ENCODE data around the gene PHF5A. TPM values are rescaled to one million over a fixed set of nuclear protein-coding genes. Genes with fewer than 3 reads are reported as not detected.

PHF5A gene
- total RNA-seq, 1 donor from 2014 or later: 25.5 TPM

GRCh38 chr22:41491374-41492100, 23.0 kb upstream of the PHF5A start:
- ATAC-seq (peak; percentile 15), DNase-seq (ENCODE audit: missing footprints) (no peak)
- intact Hi-C loops (cut with DNase I): no loop called here

GRCh38 chr22:41488596-41489385, 20.3 kb upstream of the PHF5A start:
- ATAC-seq (no peak), DNase-seq (ENCODE audit: missing footprints) (no peak)
- intact Hi-C loops (cut with DNase I): no loop called here

- no peak for DNase-seq (ENCODE audit: missing footprints)
- intact Hi-C loops (cut with DNase I): no loop called here
- ATAC-seq: no peak
Measured at GRCh38 chr22:41488076-41488475, 19.6 kb upstream of the PHF5A start.

- ATAC-seq (no peak), DNase-seq (ENCODE audit: missing footprints) (no peak)
- intact Hi-C loops (cut with DNase I): no loop called here
Measured at GRCh38 chr22:41487037-41487935, 18.8 kb upstream of the PHF5A start.

- intact Hi-C loops (cut with DNase I): no loop called here
- DNase-seq (ENCODE audit: missing footprints) (no peak), ATAC-seq (no peak)
Measured at GRCh38 chr22:41485033-41485432, 16.5 kb upstream of the PHF5A start.

- ATAC-seq: no peak
- intact Hi-C loops (cut with DNase I): no loop called here
- no peak for DNase-seq (ENCODE audit: missing footprints)
Measured at GRCh38 chr22:41482319-41482935, 13.9 kb upstream of the PHF5A start.

- DNase-seq (ENCODE audit: missing footprints) (no peak), ATAC-seq (no peak)
- intact Hi-C loops (cut with DNase I): no loop called here
Measured at GRCh38 chr22:41481925-41482318, 13.4 kb upstream of the PHF5A start.

GRCh38 chr22:41481131-41481830, 12.8 kb upstream of the PHF5A start:
- intact Hi-C loops (cut with DNase I): no loop called here
- peak; percentile 59 for ATAC-seq
- DNase-seq (ENCODE audit: missing footprints): no peak

GRCh38 chr22:41480397-41480735, 11.9 kb upstream of the PHF5A start:
- no peak for DNase-seq (ENCODE audit: missing footprints)
- no peak for ATAC-seq
- intact Hi-C loops (cut with DNase I): no loop called here

- intact Hi-C loops (cut with DNase I): no loop called here
- ATAC-seq (no peak), DNase-seq (ENCODE audit: missing footprints) (no peak)
Measured at GRCh38 chr22:41479671-41480396, 11.3 kb upstream of the PHF5A start.

- DNase-seq (ENCODE audit: missing footprints) (no peak), ATAC-seq (no peak)
- intact Hi-C loops (cut with DNase I): no loop called here
Measured at GRCh38 chr22:41478891-41479521, 10.5 kb upstream of the PHF5A start.

GRCh38 chr22:41478473-41478872, 10.0 kb upstream of the PHF5A start:
- ATAC-seq (no peak), DNase-seq (ENCODE audit: missing footprints) (no peak)
- intact Hi-C loops (cut with DNase I): no loop called here

- intact Hi-C loops (cut with DNase I): no loop called here
- ATAC-seq: no peak
- DNase-seq (ENCODE audit: missing footprints): no peak
Measured at GRCh38 chr22:41474872-41475451, 6.5 kb upstream of the PHF5A start.

GRCh38 chr22:41471568-41471967, 3.1 kb upstream of the PHF5A start:
- intact Hi-C loops (cut with DNase I): loop anchor here (2.0 kb wide), 1 partner anchor 45 kb away; no protein-coding TSS in a partner anchor

GRCh38 chr22:41470886-41471285, 2.4 kb upstream of the PHF5A start:
- DNase-seq (ENCODE audit: missing footprints): no peak
- intact Hi-C loops (cut with DNase I): loop anchor here (2.0 kb wide), 1 partner anchor 46 kb away; no protein-coding TSS in a partner anchor
- no peak for ATAC-seq

More at GRCh38 chr22:41471568-41471967, 3.1 kb upstream of the PHF5A start:
- no peak for DNase-seq (ENCODE audit: missing footprints)
- ATAC-seq: no peak

- intact Hi-C loops (cut with DNase I): no loop called here
- DNase-seq (ENCODE audit: missing footprints) (no peak), ATAC-seq (peak; percentile 38)
Measured at GRCh38 chr22:41469218-41469851, 843 bp upstream of the PHF5A start.
